22Rv1 (cell line): ENCODE results near the gene NR4A1.

Experiments
- H3K27ac ChIP-seq: fragments of 450-650 bp; 2 replicates; pipeline ENCODE4 v1.5.1; 2017
- ZFX ChIP-seq: fragments of 450-650 bp; IDR thresholded peaks from 2 replicates; pipeline ENCODE4 v1.6.1; 2017; ENCODE audit warnings: antibody characterized with exemption, borderline replicate concordance
- TF ChIP-seq, protein P1 (sequence below): fragments of 450-650 bp; IDR thresholded peaks from 2 replicates; pipeline ENCODE4 v1.5.1; 2017; ENCODE audit warnings: mild to moderate bottlenecking

Gene NR4A1

GRCh38 chr12:52013626-52014310 lies 37.5 kb upstream of the NR4A1 start:
- TF ChIP-seq, protein P1, sequence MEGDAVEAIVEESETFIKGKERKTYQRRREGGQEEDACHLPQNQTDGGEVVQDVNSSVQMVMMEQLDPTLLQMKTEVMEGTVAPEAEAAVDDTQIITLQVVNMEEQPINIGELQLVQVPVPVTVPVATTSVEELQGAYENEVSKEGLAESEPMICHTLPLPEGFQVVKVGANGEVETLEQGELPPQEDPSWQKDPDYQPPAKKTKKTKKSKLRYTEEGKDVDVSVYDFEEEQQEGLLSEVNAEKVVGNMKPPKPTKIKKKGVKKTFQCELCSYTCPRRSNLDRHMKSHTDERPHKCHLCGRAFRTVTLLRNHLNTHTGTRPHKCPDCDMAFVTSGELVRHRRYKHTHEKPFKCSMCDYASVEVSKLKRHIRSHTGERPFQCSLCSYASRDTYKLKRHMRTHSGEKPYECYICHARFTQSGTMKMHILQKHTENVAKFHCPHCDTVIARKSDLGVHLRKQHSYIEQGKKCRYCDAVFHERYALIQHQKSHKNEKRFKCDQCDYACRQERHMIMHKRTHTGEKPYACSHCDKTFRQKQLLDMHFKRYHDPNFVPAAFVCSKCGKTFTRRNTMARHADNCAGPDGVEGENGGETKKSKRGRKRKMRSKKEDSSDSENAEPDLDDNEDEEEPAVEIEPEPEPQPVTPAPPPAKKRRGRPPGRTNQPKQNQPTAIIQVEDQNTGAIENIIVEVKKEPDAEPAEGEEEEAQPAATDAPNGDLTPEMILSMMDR = no peak
- no peak for TF ChIP-seq ZFX
- no peak overlapping the region for H3K27ac ChIP-seq

- TF ChIP-seq, protein P1 = no peak
- no peak for TF ChIP-seq ZFX
- H3K27ac ChIP-seq = no peak overlapping the region
Measured at GRCh38 chr12:52014567-52015530, 36.4 kb upstream of the NR4A1 start.

DNA sequence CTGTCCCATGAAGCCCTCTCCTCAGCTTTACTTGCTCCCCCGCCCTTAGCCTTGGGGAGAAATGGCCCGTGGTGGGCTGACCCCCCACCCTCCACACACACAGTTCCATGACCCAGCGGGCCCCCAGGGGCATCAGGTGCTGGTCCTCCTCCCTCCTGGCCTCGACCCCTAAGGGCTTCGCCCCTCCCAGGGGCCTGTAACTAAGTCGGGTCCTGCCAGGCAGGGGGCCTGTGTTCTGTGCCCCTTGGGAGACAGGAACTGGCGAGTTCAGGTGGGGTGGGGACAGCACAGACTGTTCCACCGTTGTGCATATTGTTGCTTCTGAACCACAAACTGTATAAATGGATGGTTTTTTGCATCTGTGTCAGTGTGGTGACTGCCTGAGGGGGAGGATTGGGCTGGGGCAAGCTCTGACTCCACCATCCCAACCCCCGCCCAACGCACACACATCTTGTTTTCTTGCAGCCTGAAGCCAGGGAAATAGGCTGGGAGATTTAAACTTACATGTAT lies 35.7 kb upstream of the NR4A1 start:
- TF ChIP-seq, protein P1 = no peak
- no peak for TF ChIP-seq ZFX
- H3K27ac ChIP-seq = no peak overlapping the region

DNA sequence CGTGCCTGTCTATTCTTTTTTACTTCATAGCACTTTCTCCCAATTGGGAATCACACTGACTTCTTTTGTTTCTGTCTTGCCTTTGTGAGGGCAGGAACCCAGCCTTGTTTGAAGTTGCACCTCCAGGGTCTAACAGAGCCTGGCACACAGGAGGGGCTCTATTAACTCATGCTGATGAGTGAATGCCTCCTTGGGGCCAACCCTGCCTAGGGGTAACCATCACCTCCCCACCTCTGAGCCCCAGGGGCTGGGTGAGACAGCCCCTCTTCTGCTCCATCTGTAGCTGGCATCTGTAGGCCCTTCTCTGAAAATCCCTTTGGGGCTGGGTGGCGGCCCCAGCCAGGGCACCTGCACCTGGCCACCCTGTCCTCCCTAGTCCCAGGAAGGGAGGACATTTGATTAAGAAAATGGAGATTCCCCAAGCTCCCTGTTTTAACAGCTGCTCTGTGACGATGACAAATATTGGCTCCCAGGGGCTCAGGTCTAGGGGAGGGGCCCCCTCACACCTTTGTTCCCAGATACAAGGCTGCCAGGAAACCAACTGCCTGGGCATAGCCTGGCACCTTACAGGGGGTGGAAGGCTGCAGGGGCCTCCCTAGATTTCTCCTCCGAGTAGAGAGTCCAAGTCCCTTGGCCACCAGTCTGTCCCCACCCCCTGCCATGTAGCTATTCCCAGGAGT lies 32.7 kb upstream of the NR4A1 start:
- no peak overlapping the region for H3K27ac ChIP-seq
- TF ChIP-seq ZFX = no peak
- TF ChIP-seq, protein P1 = no peak

DNA sequence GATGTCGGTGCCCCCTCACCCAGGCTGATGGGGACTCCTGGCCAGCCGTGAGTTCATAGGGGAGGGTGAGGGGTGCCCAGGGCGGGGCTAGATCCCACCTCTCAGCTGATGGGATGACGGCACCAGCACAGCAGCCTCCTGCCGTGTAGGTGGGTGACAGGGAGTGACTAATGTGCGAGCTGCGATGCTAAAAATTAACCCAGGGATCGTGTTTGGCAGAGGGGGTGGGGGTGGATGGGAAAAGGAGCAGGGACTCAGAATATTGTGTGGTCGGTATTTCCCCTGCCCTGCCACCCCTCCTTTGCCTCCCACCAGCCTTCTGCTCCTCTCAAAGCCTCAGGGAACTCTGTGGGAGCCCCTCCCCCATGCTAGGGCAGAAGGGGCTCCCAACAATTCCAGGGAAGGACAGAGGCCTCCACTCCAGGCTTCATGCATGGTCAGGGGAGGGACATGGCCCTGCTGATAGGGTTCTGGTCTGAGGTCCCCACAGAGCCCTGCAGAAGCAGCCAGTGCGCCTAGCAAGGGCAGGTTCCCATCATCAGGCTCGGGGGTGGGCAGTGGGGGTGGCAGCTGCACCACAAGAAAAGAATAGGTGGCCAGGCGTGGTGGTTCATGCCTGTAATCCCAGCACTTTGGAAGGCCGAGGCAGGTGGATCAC lies 32.0 kb upstream of the NR4A1 start:
- TF ChIP-seq, protein P1 = no peak
- TF ChIP-seq ZFX = no peak
- H3K27ac ChIP-seq = no peak overlapping the region

DNA sequence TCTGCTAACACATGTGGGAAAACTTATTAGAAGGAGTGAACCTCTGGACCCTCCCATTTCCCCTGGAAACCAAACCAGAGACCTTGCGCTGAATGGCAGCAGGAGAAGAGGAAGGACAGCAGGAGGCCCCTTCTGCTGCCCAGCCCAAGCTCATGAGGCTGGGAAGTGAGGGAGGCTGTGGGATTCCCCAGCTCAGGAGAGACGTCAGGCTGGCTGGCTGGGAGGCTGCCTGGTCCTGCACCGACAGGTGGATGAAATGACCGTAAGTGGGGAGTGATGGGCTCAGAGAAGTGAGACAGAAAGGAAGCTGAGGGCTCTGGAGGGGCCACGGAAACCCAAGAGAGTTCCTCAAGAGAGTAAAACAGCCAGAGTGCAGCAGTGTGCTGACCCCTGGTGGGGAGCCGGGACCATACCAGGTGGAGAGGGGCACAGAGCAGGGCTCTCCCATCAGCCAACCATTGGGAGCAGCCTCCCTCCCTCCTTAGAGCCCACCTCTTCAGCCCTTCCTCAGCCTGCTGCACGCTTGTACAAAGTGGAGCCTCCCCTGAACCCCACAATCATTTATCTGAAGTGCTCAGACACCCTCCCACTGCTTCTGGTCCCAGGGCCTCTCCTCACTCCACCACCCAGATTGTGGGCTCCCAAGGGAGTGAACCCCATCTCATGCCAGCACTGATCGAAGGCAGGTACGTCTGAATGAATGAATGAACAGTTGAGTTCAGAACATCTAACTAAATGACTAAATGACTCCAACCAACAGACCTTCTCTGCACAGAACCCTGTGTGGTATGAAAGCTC lies 30.5 kb upstream of the NR4A1 start:
- H3K27ac ChIP-seq = no peak overlapping the region
- no peak for TF ChIP-seq ZFX
- TF ChIP-seq, protein P1 = peak; percentile 90
